Prostate gland (tissue), 2 donors: ENCODE measurements around the gene NFATC2IP. TPM values are rescaled to one million over a fixed set of nuclear protein-coding genes. Genes with fewer than 3 reads are reported as not detected.

Experiments used
- DNase-seq: peaks from one replicate; pipeline ENCODE4 v3.0.0-alpha.2; 2019; ENCODE audit warnings: low spot score
- H3K27ac ChIP-seq, 2 donors: fragments of 200-600 bp; sonication (generic); 2 replicates each; pipeline ENCODE4 v1.5.1; 2017 to 2019
- H3K27me3 ChIP-seq: fragments of 200-600 bp; sonication (generic); replicated peaks from 2 replicates; pipeline ENCODE4 v1.5.1; 2019; ENCODE audit not compliant: insufficient read depth
- H3K36me3 ChIP-seq, 2 donors: fragments of 200-600 bp; sonication (generic); 1 replicate in 1 of 2; 2 replicates in 1 of 2; pipeline versions ENCODE4 v1.5.1 to v1.8.1; 2017 to 2019
- H3K4me1 ChIP-seq: fragments of 200-600 bp; sonication (generic); replicated peaks from 2 replicates; pipeline ENCODE4 v1.5.1; 2019
- H3K4me3 ChIP-seq, 2 donors: fragments of 200-600 bp; sonication (generic); 2 replicates each; pipeline ENCODE4 v1.5.1; 2017 to 2019
- H3K9me3 ChIP-seq: fragments of 200-600 bp; sonication (generic); 2 replicates; pipeline ENCODE4 v1.5.1; 2017
- POLR2A ChIP-seq: fragments of 450-650 bp; IDR thresholded peaks from one replicate; pipeline ENCODE4 v1.6.1; 2016; ENCODE audit warnings: antibody characterized with exemption, mild to moderate bottlenecking
- POLR2AphosphoS5 ChIP-seq: sonication (generic); formaldehyde crosslinking; IDR thresholded peaks from one replicate; pipeline ENCODE4 v1.6.1; 2017; ENCODE audit warnings: antibody characterized with exemption
- WGBS: methylation state at CpG from one replicate; pipeline ENCODE4 v1.1.5; 2018; 5-methylcytosine and 5-hydroxymethylcytosine counted together
- intact Hi-C: fragments of 100-400 bp; cut with DNase I; formaldehyde crosslinking; loops from one replicate; pipeline ENCODE4 v1.14.2; 2022
- total RNA-seq, 2 donors: library from RNA; depleted of rRNA; stranded (reverse); fragments of >200 nt; gene quantifications; one replicate each; pipeline ENCODE4 v1.1.0, GENCODE V29; 2016
- TF ChIP-seq, protein P1 (sequence below), 4 experiments: fragments of 200-600 bp in 2 of 4; fragments of 450-650 bp in 2 of 4; sonication (generic) in 2 of 4; IDR thresholded peaks; 1 replicate in 3 of 4; 2 replicates in 1 of 4; pipeline ENCODE4 v1.5.1; 2016 to 2019; ENCODE audit warnings: antibody characterized with exemption in 4 of 4, mild to moderate bottlenecking in 2 of 4, moderate library complexity in 2 of 4

The NFATC2IP gene
- total RNA-seq, 2 donors from 2014 or later = 18.8 to 47.3 TPM

DNA sequence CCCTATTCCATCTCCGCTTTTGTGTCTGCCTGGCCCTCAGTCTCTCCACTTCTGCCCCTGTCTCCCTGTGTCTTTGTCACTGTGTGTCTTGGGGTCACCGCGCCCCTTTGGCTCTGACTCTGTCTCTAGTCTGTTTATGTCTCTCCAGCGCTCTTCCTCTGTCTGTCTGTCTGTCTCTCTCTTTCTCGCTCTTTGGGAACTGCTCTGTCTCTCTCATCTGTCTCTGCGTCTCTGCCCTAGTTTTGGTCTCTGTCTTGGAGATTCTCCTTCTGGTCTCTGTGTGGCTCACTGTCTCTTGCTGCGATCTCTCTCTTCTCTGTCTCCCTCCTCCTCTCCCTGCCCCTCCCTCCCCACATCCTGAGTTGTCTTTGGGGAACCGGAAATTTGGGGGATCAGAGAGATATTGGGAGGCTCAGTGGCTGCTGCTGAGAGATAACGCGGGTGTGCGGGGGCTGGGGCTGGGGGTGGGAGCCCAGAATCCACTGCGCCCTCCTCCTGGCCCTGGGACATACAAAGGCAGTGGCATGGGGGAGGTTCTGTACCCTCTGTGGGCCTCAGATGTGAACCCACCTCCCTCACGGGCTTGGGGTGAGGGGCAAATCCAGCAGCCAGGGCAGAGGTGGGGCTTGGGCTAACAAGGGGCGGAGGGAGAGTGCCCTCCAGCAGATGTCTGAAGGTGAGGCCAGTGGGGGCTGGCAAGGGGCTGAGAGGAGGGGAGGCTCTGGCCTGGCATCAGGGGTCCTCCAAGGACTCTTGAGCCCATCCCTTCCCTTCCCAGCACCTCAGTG lies 58.5 kb downstream of the NFATC2IP start:
- intact Hi-C loops = no loop called here
- no peak for DNase-seq
- no peak overlapping the region for H3K4me3 ChIP-seq
- TF ChIP-seq POLR2A (no peak), POLR2AphosphoS5 (no peak)
- TF ChIP-seq, protein P1, sequence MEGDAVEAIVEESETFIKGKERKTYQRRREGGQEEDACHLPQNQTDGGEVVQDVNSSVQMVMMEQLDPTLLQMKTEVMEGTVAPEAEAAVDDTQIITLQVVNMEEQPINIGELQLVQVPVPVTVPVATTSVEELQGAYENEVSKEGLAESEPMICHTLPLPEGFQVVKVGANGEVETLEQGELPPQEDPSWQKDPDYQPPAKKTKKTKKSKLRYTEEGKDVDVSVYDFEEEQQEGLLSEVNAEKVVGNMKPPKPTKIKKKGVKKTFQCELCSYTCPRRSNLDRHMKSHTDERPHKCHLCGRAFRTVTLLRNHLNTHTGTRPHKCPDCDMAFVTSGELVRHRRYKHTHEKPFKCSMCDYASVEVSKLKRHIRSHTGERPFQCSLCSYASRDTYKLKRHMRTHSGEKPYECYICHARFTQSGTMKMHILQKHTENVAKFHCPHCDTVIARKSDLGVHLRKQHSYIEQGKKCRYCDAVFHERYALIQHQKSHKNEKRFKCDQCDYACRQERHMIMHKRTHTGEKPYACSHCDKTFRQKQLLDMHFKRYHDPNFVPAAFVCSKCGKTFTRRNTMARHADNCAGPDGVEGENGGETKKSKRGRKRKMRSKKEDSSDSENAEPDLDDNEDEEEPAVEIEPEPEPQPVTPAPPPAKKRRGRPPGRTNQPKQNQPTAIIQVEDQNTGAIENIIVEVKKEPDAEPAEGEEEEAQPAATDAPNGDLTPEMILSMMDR (IDR thresholded peaks at IDR 0.05) = no peak
- H3K4me1 ChIP-seq = no peaks in the 10 kb centered on the region
- H3K27me3 ChIP-seq = no peaks in the 10 kb centered on the region
- 69% methylated on average over 14 of the region's 14 CpGs for WGBS
- H3K36me3 ChIP-seq = no peaks in the 10 kb centered on the region
- H3K9me3 ChIP-seq = no peaks in the 10 kb centered on the region
- H3K27ac ChIP-seq = no peak overlapping the region

DNA sequence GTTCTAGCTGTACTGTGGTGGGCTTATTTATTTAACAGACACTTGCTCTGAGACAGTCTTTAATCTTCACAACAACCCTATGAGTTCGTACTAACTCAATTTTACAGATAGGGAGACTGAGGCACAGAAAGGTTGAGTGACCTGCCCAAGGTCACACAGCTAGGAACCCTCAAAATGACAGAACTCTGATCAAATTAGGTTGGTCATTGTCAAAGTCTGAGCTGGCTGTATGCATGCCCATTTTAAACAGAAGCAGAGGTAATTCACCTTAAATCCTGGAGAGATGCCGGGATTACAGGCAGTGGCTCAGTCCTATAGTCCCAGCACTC lies 59.1 kb downstream of the NFATC2IP start:
- DNase-seq = no peak
- intact Hi-C loops = no loop called here
- Histone ChIP-seq H3K27ac (no peak overlapping the region), H3K4me3 (no peak overlapping the region), H3K9me3 (no peaks in the 10 kb centered on the region), H3K4me1 (no peaks in the 10 kb centered on the region), H3K36me3 (no peaks in the 10 kb centered on the region), H3K27me3 (no peaks in the 10 kb centered on the region)
- 89% methylated on average over 2 of the region's 2 CpGs for whole genome bisulfite sequencing
- TF ChIP-seq POLR2A = no peak
- TF ChIP-seq POLR2AphosphoS5 = no peak
- TF ChIP-seq, protein P1 (IDR thresholded peaks at IDR 0.05) = no peak

DNA sequence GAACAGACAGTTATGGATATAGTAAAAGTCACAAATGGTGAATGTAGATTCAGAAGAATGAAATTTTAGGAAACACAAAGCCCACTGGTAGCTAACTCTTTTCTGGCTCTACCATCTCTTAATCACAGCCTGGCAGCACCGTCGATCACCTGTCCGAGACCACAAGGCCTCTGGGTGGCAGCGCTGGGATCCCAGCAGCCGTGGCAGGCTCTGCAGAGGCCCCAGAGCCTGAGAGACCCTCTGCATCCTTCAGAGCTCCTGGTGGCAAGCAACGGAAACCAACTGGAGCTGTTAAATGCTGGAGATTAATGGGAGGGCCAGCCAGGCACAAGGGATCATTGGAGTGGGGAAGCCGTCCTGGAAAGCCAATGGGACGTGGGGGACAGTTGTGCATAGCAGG lies 60.4 kb downstream of the NFATC2IP start:
- Histone ChIP-seq H3K4me3 (no peak overlapping the region), H3K27me3 (no peaks in the 10 kb centered on the region), H3K9me3 (no peaks in the 10 kb centered on the region), H3K36me3 (no peaks in the 10 kb centered on the region), H3K4me1 (no peaks in the 10 kb centered on the region), H3K27ac (no peak overlapping the region)
- TF ChIP-seq POLR2AphosphoS5 = no peak
- DNase-seq = no peak
- intact Hi-C loops = no loop called here
- 55% methylated on average over 8 of the region's 8 CpGs for WGBS

DNA sequence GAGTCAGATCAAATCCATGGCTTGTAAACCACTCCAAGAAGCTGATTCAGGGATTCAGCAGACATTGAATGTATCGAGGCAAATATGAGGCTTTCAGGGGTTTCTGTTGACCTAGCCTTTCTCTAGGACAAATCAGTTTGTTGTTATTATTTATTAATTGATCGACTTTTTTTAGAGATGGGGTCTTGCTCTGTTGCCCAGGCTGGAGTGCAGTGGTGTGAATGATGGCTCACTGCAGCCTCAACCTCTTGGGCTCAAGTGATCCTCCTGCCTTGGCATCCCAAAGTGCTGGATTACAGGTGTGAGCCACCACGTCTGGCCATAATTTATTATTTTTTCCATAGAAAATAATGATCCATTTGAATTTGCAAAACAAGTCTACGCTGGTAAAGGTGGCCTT lies 61.1 kb downstream of the NFATC2IP start:
- TF ChIP-seq, protein P1 (IDR thresholded peaks at IDR 0.05) = no peak
- TF ChIP-seq POLR2AphosphoS5 = no peak
- no peak for TF ChIP-seq POLR2A
- intact Hi-C loops = no loop called here
- 82% methylated on average over 4 of the region's 4 CpGs for WGBS

DNA sequence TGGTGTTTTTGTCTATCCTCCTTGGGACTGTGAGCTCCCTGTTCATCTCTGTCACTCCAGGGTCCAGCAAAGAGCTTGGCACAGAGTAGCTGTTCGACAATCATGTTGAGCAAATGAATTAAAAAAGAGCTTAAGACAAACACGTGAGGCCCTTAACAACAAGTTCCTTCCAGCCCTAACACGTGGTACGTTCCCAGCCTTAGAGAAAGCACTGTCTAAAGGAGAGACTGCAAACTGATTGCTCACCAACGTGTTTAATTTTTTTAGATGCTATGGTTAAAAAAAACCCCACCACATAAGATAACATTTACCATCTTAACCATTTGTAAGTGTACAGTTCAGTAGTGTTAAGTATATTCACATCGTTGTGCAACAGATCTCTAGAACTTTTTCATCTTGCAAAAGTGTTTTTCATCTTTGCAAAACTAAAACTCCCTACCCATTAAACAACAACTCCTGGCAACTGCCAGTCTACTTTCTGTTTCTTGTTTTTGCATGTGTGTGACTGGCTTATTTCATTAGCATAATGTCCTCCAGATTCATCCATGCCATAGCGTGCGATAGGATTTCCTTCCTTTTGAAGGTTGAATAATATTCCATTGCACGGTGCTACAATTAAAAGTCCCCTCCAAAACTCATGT lies 62.3 kb downstream of the NFATC2IP start:
- intact Hi-C loops = no loop called here

More for the DNA sequence above, 61.1 kb downstream of the NFATC2IP start:
- Histone ChIP-seq H3K4me1 (no peaks in the 10 kb centered on the region), H3K36me3 (no peaks in the 10 kb centered on the region), H3K4me3 (no peak overlapping the region), H3K27ac (no peak overlapping the region), H3K9me3 (no peaks in the 10 kb centered on the region), H3K27me3 (no peaks in the 10 kb centered on the region)
- DNase-seq = no peak

More for the DNA sequence above, 62.3 kb downstream of the NFATC2IP start:
- no peak overlapping the region for H3K27ac ChIP-seq
- no peaks in the 10 kb centered on the region for H3K36me3 ChIP-seq
- TF ChIP-seq POLR2AphosphoS5 = no peak
- no peak for TF ChIP-seq POLR2A
- TF ChIP-seq, protein P1 (IDR thresholded peaks at IDR 0.05) = no peak
- H3K9me3 ChIP-seq = no peaks in the 10 kb centered on the region
- no peak overlapping the region for H3K4me3 ChIP-seq
- WGBS = 52% methylated on average over 9 of the region's 9 CpGs
- DNase-seq = no peak
- H3K27me3 ChIP-seq = no peaks in the 10 kb centered on the region
- no peaks in the 10 kb centered on the region for H3K4me1 ChIP-seq
